Measurements from ENCODE around the gene HSPG2. TPM values are rescaled to one million over a fixed set of nuclear protein-coding genes. Genes with fewer than 3 reads are reported as not detected.

HSPG2 gene
- total RNA-seq, 1 donor, result 265 TPM

DNA sequence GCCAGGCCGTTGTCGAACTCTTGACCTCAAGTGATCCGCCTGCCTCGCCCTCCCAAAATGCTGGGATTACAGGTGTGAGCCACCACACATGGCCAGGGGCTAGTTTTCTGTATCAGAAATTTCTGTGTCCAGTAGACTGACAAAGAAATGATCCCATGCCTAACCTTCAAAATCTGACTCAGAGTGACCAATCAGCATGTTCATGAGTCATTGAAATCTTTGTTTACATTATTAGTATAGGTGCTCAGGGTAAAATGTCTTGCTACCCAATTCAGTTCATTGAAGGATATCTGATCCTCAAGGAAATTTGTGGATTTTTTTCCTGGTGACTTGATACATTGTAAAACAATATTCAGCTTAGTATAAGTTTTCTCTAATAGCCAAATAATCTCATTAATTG lies 136.0 kb downstream of the HSPG2 start:
- H3K27ac ChIP-seq (ENCODE audit: low read depth, low read length), result no peak overlapping the region
- no peak overlapping the region for H3K4me3 ChIP-seq (ENCODE audit: insufficient read depth, low read length)
- no peaks in the 10 kb centered on the region for H3K36me3 ChIP-seq (ENCODE audit: insufficient read depth, low read length)
- no peaks in the 10 kb centered on the region for H3K27me3 ChIP-seq (ENCODE audit: insufficient read depth, low read length)
- no peaks in the 10 kb centered on the region for H4K20me1 ChIP-seq (ENCODE audit: insufficient read depth, low read length)
- TF ChIP-seq, protein P1, sequence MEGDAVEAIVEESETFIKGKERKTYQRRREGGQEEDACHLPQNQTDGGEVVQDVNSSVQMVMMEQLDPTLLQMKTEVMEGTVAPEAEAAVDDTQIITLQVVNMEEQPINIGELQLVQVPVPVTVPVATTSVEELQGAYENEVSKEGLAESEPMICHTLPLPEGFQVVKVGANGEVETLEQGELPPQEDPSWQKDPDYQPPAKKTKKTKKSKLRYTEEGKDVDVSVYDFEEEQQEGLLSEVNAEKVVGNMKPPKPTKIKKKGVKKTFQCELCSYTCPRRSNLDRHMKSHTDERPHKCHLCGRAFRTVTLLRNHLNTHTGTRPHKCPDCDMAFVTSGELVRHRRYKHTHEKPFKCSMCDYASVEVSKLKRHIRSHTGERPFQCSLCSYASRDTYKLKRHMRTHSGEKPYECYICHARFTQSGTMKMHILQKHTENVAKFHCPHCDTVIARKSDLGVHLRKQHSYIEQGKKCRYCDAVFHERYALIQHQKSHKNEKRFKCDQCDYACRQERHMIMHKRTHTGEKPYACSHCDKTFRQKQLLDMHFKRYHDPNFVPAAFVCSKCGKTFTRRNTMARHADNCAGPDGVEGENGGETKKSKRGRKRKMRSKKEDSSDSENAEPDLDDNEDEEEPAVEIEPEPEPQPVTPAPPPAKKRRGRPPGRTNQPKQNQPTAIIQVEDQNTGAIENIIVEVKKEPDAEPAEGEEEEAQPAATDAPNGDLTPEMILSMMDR (IDR thresholded peaks at IDR 0.05; ENCODE audit: extremely low read depth, low read depth, low read length), result no peak
- DNase-seq (ENCODE audit: insufficient read length, low spot score, missing footprints), result peak; percentile 42
- H3K9me3 ChIP-seq (ENCODE audit: low read depth, low read length), result no peaks in the 10 kb centered on the region
- no peaks in the 10 kb centered on the region for H3K79me2 ChIP-seq (ENCODE audit: insufficient read depth, low read length)
- H3K4me1 ChIP-seq (ENCODE audit: insufficient read depth, low read length), result no peaks in the 10 kb centered on the region
- H3K4me2 ChIP-seq (ENCODE audit: insufficient read depth, low read length), result no peak overlapping the region
- no peak overlapping the region for H2AFZ ChIP-seq (ENCODE audit: low read length)

DNA sequence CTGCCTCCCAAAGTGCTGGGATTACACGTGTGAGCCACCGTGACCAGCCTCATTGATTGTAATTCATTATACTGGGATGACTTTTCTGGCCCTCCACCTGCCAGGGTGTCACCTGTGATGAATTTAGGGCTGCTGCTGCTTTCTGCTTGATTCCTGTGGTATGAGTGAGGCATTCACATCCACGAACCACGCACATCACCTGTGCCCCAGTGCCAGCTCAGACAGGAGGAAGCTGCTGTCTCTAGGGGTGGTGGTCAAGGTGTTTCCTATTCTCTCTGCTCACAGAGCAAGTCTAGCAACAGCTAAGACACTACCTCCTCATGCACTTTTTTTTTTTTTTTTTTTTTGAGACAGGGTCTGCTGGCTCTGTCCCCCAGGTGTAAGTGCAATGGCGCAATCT lies 137.4 kb downstream of the HSPG2 start:
- Histone ChIP-seq H3K27me3 (ENCODE audit: insufficient read depth, low read length) (no peaks in the 10 kb centered on the region), H3K36me3 (ENCODE audit: insufficient read depth, low read length) (no peaks in the 10 kb centered on the region), H3K27ac (ENCODE audit: low read depth, low read length) (no peak overlapping the region), H3K4me1 (ENCODE audit: insufficient read depth, low read length) (no peaks in the 10 kb centered on the region), H3K4me3 (ENCODE audit: insufficient read depth, low read length) (no peak overlapping the region), H3K79me2 (ENCODE audit: insufficient read depth, low read length) (no peaks in the 10 kb centered on the region), H4K20me1 (ENCODE audit: insufficient read depth, low read length) (no peaks in the 10 kb centered on the region), H3K9me3 (ENCODE audit: low read depth, low read length) (peaks cover 5% of the 10 kb centered on the region), H2AFZ (ENCODE audit: low read length) (no peak overlapping the region), H3K4me2 (ENCODE audit: insufficient read depth, low read length) (no peak overlapping the region)
- no peak for DNase-seq (ENCODE audit: insufficient read length, low spot score, missing footprints)
- TF ChIP-seq, protein P1 (IDR thresholded peaks at IDR 0.05; ENCODE audit: extremely low read depth, low read depth, low read length), result no peak

DNA sequence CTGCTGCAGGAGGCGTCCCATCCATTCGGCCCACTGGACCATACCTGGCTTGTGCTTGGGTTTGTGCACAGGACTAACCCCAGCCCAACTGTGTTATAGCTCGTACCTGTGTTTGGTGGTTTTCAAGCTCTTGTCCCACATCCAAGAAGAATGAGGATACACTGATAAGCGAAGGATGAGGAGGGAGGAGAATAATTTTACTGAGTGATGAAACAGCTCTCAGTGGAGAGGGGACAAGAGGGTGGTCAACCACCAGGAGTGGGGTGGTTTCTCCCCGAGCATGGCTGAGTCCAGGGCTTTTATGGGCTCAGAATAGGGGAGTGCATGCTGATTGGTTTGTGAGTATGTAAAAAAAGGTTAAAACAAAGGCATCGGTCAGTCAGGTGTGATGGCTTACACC lies 142.0 kb downstream of the HSPG2 start:
- TF ChIP-seq, protein P1 (IDR thresholded peaks at IDR 0.05; ENCODE audit: extremely low read depth, low read depth, low read length), result no peak
- no peaks in the 10 kb centered on the region for H3K4me1 ChIP-seq (ENCODE audit: insufficient read depth, low read length)
- no peak overlapping the region for H3K4me2 ChIP-seq (ENCODE audit: insufficient read depth, low read length)
- H3K36me3 ChIP-seq (ENCODE audit: insufficient read depth, low read length), result no peaks in the 10 kb centered on the region
- H3K9me3 ChIP-seq (ENCODE audit: low read depth, low read length), result peaks cover 6% of the 10 kb centered on the region
- no peaks in the 10 kb centered on the region for H3K27me3 ChIP-seq (ENCODE audit: insufficient read depth, low read length)
- H3K27ac ChIP-seq (ENCODE audit: low read depth, low read length), result no peak overlapping the region
- no peak overlapping the region for H3K4me3 ChIP-seq (ENCODE audit: insufficient read depth, low read length)
- H3K79me2 ChIP-seq (ENCODE audit: insufficient read depth, low read length), result no peaks in the 10 kb centered on the region
- H2AFZ ChIP-seq (ENCODE audit: low read length), result no peak overlapping the region
- no peak for DNase-seq (ENCODE audit: insufficient read length, low spot score, missing footprints)
- H4K20me1 ChIP-seq (ENCODE audit: insufficient read depth, low read length), result no peaks in the 10 kb centered on the region

DNA sequence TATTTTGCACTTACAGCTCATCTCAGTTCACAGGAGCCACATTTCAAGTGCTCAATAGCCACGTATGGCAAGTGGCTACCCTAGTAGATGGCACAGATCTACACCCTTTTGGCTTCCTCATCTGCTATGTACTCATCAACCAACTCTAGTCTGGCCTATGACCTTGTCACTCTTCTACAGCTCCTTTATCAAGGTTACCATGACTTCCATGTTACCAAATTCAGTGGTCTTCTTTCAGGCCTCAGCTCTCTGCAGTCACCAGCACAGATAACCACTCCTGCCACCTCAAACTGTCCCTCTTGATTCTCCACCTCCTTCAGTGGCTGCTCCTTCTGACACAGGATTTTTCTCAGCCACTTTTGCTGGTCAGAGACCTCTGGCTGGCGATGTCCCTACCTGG lies 142.5 kb downstream of the HSPG2 start:
- Histone ChIP-seq H3K4me1 (ENCODE audit: insufficient read depth, low read length) (no peaks in the 10 kb centered on the region), H3K27ac (ENCODE audit: low read depth, low read length) (no peak overlapping the region), H3K36me3 (ENCODE audit: insufficient read depth, low read length) (no peaks in the 10 kb centered on the region), H3K9me3 (ENCODE audit: low read depth, low read length) (peaks cover 6% of the 10 kb centered on the region), H3K79me2 (ENCODE audit: insufficient read depth, low read length) (no peaks in the 10 kb centered on the region), H2AFZ (ENCODE audit: low read length) (no peak overlapping the region), H3K4me3 (ENCODE audit: insufficient read depth, low read length) (no peak overlapping the region), H3K27me3 (ENCODE audit: insufficient read depth, low read length) (no peaks in the 10 kb centered on the region), H4K20me1 (ENCODE audit: insufficient read depth, low read length) (no peaks in the 10 kb centered on the region), H3K4me2 (ENCODE audit: insufficient read depth, low read length) (no peak overlapping the region)
- no peak for DNase-seq (ENCODE audit: insufficient read length, low spot score, missing footprints)
- TF ChIP-seq, protein P1 (IDR thresholded peaks at IDR 0.05; ENCODE audit: extremely low read depth, low read depth, low read length), result no peak
